ENCODE measurements around the gene ECHDC3. TPM values are rescaled to one million over a fixed set of nuclear protein-coding genes. Genes with fewer than 3 reads are reported as not detected.

The ECHDC3 gene
- total RNA-seq, 4 donors from 2014 or later: 137 to 711 (median 391) TPM

GRCh38 chr10:11720260-11720741 lies 21.9 kb upstream of the ECHDC3 start:
- TF ChIP-seq, protein P1, sequence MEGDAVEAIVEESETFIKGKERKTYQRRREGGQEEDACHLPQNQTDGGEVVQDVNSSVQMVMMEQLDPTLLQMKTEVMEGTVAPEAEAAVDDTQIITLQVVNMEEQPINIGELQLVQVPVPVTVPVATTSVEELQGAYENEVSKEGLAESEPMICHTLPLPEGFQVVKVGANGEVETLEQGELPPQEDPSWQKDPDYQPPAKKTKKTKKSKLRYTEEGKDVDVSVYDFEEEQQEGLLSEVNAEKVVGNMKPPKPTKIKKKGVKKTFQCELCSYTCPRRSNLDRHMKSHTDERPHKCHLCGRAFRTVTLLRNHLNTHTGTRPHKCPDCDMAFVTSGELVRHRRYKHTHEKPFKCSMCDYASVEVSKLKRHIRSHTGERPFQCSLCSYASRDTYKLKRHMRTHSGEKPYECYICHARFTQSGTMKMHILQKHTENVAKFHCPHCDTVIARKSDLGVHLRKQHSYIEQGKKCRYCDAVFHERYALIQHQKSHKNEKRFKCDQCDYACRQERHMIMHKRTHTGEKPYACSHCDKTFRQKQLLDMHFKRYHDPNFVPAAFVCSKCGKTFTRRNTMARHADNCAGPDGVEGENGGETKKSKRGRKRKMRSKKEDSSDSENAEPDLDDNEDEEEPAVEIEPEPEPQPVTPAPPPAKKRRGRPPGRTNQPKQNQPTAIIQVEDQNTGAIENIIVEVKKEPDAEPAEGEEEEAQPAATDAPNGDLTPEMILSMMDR (IDR thresholded peaks at IDR 0.05; ENCODE audit: low read depth): no peak

DNA sequence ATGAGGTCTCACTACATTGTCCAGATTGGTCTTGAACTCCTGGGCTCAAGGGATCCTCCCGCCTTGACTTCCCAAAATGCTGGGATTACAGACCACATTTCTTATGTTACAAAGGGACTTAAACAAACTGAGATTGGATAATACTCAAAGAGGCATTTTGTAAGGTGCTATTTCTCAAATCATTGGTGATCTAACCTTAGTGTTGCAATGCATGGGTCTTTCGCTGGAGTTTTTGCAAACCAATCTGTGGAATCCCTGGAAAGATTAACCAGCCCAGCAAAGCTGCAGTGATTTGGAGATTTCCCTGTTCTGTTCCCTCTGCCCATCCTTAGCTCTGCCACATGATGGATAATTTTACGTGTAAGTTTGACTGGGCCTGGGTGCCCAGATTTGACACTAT lies 20.4 kb upstream of the ECHDC3 start:
- TF ChIP-seq, protein P1 (IDR thresholded peaks at IDR 0.05; ENCODE audit: low read depth): no peak

GRCh38 chr10:11723359-11723758 lies 18.8 kb upstream of the ECHDC3 start:
- TF ChIP-seq, protein P1 (IDR thresholded peaks at IDR 0.05; ENCODE audit: low read depth): no peak

DNA sequence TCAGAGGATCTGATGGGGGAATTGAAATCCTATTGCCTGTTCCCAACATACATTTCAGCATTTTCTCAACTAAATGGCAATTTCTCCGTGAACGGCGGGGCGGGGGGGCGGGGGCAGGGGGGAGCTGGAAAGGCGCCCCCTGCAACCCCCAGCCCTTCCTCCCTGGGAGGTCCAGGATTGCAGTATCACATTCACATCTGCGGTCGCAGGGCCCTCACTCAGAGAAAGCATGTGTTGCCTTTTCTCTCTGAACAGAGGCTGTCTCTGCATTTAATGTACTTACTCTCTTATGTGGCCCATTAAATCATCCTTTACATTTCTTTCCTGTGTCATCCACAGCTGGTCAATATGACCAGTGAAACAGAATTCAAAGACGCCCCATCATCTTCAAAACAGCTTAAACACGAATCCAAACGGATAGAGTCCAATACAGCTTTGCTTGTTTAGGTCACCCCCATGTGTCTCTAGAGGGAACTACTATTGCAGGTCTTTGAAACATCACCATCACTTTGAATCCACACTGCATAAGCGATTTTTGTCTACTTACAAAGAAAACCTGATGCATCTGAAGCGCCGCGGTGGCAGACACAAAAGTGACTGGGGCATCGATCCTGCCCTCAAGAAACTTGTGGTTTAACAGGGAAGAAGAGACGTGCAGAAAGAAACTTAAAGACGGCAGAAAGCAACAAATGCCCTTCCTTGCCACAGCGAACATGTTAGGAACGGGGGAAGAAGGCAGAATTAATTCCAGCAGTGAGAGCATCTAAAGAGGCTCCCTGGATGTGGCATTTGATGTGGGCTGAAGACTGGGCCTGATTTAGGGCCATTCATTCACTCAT lies 17.0 kb upstream of the ECHDC3 start:
- TF ChIP-seq, protein P1 (IDR thresholded peaks at IDR 0.05; ENCODE audit: low read depth): no peak

- TF ChIP-seq, protein P1 (IDR thresholded peaks at IDR 0.05; ENCODE audit: low read depth): no peak
These were observed 16.3 kb upstream of the ECHDC3 start for GRCh38 chr10:11725912-11726311.

DNA sequence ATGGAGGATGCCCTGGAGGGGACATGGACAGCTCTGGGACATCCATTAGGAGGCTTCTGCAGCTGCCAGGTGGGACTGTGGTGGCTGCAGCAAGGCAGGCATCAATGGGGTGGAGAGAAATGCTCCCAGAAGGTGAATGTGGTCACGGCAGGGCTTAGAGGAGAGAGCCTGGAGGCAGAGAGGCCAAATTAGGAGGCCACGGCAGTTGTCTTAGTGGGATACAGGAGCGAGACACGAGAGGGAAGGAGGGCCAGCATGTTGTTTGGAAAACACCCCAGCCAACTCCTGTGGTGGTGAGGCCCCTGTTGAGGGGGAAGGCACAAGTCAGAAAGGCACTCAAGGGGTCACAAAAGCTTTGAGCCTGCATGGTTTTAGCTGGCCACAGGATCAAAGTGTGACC lies 14.6 kb upstream of the ECHDC3 start:
- TF ChIP-seq, protein P1 (IDR thresholded peaks at IDR 0.05; ENCODE audit: low read depth): no peak

DNA sequence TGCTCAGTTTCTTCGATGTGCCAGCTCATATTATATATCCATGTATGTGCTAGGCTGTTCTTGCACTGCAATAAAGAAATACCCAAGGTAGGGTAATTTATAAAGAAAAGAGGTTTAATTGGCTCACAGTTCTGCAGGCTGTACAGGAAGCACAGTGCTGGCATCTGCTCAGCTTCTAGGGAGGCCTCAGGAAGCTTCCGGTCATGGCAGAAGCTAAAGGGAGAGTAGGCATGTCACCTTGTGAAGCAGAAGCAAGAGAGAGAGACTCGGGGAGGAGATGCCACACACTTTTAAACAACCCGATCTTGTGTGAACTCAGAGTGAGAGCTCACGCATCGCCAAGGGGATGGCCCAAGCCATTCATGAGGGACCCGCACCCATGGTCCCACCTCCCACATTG lies 13.8 kb upstream of the ECHDC3 start:
- TF ChIP-seq, protein P1 (IDR thresholded peaks at IDR 0.05; ENCODE audit: low read depth): no peak
